Activated CD4-positive, alpha-beta T cell treated with anti-CD3 and anti-CD28 coated beads, Interleukin-2, amount 50 U/mL, for 16 hours (primary cell): ENCODE results near the gene CCSER2.
"Not testable (repeated sequence)": the region's sequence is repeated elsewhere in the genome, so short reads cannot be mapped to it uniquely, and the experiment has no call there.

Source experiments
- DNase-seq: peaks from one replicate; pipeline ENCODE4 v3.0.0-alpha.2; 2020

CCSER2 gene

DNA sequence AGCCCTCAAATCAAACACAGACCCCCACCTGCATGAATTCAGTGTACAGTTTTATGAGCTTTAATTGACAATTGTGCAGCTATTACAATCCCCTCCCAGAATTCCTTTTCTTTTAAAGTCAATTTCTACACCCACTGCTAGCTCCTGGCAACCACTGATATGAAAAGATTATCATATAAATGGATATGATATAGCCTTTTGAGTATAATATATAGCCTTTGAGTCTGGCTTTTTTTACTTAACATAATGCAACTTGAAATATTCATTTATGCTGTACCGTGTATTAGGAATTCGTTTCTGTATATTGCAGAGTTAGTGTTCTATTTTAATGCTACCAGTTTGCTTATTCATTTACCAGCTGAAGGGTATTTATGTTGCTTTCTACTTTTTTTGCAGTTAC is 127.7 kb downstream of the CCSER2 start:
- DNase-seq = no peak

DNA sequence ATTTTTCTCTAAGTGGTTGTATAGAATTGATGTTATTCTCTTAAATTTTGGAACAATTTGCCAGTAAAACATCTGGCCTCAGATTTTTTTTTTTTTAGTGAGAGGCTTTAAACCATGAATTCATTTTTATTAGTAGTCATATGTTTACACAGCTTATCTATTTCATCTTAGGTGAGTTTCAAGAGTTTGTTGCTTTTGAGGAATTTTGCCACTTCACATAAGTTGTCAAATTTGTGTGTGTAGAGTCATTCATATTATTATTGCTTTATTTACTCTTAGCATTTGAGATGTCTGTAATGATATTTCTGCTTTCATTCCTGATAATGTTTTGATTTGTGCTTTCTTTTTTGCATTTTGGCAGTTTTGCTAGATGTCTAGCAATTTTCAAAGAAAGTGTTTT is 132.1 kb downstream of the CCSER2 start:
- no peak for DNase-seq

DNA sequence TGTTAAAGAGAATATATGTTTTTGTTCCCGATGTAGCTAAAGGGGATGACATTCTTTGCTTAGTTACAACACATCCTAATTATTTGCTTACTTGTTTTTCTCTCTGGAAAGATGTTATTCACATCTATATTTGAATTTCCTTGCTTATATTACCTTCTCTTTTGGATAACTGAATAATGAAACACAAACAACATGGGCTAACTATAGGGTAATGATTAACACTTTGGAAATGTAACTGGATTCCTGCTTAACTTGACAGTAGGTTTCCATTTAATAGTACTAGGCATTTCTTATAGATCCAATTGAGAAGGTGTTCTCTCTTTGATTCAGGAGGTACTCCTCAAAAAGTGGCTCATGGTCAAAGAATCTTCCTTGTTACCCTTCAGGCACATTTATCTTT is 141.1 kb downstream of the CCSER2 start:
- DNase-seq = no peak

DNA sequence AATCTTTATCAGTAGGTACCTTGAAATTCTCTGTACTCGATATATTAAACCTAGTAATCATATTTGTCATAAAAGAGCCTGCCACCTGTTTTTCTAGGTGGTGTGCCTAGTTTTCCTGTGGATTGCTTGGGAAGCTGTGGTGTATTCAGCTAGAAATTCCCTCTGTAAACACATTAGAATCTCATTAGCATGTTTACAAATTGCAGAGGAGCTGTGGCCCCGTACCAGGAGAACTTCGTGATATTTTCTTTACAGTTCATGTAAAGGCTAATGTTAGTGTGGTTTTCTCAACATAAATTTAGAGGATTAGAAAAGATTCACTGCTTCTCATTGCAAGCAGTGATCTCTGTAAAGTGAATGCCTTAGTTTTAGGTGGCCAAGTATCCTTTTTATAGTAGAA is 144.7 kb downstream of the CCSER2 start:
- no peak for DNase-seq

DNA sequence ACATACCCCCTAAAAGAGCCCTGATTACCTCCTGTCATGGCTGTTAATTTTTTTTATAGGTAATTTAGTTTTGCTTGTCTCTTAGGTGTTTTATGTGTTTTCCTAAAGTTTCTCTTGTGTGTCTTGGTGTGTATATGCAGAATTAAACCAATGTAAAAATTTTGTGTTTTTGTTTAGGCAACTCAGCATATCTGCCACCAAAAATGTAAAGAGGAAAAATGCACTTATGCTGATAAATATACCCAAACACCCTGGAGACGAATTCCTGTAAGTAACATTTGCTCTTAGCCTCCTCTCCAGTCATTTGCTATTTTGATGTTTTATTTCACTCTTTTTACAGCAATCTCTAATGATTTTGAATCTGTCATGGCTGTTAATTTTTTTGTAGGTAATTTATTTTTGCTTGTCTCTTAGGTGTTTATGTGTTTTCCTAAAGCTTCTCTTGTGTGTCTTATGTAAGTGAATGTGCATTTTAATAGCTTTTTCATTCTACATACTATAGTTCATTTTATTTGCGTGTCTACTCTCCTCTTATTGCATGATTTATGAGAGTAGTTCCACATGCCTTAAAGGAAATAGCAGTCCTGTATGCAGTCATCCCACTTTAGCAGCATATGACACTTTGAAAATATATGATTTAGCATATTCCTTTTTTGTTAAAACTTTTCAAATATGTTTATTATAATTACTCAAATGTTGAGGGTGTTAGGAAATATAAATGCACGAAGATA is 149.2 kb downstream of the CCSER2 start:
- no peak for DNase-seq

DNA sequence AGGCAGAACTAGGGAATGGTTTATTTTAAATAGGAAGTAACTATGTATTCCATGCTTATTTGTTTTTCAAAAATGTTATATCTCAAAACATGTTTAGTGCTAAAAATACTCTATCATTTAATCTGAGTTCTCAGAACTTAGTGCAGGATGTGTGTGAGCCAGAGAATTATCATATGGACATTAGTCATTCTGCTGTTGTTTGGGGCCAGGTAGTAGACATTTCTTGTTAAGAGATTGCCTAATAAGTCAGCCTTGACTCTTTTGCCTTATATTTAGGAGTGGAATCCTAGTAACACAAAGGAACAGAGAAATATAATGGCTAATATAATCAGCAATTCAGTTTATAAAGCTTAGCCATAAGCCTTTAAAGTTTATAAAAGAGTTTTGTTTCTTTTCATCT is 149.8 kb downstream of the CCSER2 start:
- no peak for DNase-seq

DNA sequence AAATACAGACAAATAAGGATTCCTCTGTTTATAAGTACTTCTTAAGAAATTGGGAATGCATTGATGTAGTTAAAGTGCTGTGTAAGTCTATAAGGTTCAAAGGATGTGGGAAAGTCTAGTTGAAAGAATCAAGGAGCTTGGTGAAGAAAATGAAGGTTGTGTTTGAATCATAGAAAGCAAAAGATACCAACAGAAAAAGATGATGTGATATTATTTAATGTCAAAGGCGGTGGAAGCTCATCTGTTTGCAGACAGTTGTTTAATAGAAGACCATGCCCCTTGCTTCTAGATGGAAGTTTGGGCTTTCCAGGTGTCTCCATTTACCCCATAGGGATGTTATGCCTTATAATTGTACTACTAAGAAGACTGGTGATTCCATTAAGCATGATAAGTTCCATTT is 150.3 kb downstream of the CCSER2 start:
- no peak for DNase-seq

DNA sequence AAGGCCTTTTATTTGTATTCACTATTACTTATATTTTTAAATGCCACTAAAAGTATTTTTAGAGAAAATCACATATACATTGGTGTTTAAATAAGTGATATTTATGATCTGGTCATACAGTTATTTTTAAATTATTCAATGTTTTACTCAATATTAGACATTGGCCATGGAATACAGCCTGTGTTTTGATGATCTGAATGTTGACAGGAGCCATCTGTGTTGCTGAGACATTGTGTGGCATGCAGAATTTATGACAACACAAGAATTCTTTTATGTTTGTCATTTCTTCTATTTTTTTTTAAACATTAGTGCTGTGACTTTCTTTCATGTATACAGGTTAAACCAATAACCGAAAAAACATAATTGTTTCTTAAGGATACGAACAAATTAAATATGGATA is 156.2 kb downstream of the CCSER2 start:
- DNase-seq = no peak

DNA sequence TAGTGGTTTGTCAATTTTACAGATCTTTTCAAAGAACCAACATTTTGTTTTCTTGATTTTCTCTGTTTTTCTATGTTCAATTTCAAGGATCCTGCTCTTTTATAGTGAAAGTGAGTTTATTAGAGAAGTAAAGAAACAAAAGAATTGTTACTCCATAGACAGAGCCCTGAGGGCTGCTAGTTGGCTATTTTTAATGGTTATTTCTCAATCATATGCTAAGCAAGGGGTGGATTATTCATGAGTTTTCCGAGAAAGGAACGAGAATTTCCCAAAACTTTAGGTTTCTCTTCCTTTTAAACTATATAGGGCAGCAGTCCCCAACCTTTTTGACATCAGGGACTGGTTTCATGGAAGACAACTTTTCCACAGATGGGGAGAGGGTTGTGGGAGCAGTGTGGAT is 165.0 kb downstream of the CCSER2 start:
- DNase-seq = no peak

DNA sequence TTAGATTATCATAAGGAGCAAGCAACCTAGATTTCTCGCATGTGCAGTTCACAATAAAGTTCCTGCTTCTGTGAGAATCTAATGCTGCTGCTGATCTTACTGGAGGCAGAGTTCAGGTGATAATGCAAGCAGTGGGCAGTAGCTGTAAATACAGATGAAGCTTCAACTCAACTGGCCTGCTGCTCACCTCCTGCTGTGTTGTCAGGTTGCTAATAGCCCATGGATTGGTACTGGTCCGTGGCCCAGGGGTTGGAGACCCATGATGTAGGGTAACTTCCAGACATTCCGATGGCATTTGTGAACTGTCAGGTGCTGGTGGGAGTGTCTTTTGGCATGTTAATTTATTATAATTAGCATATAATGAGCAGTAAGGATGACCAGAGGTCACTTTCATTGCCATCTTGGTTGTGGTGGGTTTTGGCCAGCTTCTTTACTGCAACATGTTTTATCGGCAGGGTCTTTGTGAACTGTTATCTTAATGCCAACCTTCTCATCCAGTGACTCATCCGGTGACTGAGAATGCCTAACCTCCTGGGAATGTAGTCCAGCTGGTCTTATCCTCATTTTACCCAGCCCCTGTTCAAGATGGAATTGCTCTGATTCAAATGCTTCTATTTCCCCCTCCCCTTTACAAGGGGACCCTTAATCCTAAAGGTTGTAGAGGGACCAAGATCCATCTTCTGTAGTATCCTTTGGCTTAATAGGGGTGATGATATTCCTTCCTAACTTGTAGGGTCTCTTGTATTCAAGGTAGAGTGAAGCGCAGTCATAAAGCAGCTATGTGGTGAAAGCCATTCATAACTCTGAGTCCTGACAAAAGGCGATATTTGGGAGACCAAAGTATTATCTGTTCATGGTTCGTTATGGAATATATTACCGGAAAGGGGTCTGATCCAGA is 165.8 kb downstream of the CCSER2 start:
- DNase-seq = no peak

DNA sequence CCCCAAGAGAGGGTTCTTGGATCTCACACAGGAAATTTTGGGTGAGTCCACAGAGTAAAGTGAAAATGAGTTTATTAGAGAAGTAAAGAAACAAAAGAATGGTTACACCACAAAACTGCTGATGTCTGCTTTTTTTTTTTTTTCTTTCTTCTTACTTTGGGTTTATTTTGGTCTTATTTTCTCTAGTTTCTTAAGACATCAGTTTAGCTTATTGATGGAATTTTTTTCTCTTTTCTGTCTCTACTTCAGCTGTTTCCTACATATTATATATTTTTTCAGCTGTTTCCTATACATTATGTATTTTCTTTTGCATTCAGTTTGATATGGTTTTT is 166.4 kb downstream of the CCSER2 start:
- no peak for DNase-seq

DNA sequence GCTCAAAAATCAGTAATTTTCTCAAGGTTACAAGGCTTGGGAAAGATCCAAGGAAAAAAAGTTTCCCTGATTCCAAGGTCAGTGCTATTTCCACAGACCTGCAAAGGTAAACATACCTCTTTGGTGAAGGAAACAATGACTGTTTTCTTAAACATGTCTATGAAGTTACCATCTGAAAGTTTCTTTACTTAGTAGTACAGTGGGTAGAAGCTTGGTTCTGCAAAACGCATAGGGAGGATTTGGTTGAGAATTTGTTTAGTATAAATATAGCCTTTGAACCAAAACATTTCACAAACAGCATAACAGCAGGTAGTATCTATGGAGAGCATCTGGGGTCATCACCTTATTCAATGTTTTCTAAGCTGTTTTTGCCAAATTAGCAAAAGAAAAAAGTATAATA is 169.6 kb downstream of the CCSER2 start:
- no peak for DNase-seq

DNA sequence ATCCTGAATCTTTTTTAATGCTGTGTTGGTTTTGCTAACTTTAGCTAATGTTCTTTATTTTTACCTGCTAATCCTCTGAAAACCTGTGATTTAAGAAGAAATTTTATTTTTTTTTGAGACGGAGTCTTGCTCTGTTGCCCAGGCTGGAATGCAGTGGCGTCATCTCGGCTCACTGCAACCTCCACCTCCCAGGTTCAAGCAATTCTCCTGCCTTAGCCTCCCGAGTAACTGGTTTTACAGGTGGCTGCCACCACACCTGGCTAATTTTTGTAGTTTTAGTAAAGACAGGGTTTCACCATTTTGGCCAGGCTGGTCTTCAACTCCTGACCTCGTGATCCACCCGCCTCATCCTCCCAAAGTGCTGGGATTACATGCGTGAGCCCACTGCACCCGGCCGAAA is 170.7 kb downstream of the CCSER2 start:
- DNase-seq = not testable (repeated sequence)

DNA sequence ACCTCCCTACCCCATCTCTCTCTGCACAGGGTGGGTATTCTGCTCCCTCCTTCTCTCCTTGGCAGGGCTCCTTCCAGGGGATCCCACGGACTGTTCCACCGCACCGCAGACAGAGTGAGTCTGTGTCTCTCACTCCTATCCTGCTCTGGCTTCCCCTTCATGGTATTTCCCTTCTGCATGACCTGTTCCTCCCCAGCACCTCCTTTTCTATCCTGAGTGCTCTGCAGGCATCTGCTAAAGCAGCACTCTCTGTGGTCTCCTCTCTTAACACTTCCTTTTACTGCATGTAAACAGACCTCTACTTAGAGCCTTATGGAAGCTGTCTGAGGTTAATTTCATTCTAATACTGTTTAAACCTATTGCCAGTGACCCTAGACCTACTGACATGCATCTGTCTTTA is 171.5 kb downstream of the CCSER2 start:
- no peak for DNase-seq

DNA sequence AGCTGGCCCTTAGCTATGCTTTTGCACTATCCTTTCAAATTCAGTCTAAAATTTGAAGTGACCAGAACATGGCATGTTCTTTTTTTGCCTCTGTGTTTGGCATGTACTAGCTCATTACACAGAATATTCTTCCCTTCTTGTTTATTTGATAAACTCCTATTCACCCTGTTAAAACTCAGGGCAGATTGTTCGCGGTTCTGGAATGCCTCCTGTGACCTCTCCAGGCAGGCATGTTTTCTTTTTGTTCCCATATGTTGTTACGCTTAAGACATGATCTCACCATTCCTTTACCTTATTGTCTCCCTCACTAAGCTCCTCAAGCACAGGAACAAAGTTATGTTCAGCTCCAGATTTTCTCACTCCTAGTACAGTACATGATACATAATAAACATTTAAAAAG is 181.7 kb downstream of the CCSER2 start:
- no peak for DNase-seq

DNA sequence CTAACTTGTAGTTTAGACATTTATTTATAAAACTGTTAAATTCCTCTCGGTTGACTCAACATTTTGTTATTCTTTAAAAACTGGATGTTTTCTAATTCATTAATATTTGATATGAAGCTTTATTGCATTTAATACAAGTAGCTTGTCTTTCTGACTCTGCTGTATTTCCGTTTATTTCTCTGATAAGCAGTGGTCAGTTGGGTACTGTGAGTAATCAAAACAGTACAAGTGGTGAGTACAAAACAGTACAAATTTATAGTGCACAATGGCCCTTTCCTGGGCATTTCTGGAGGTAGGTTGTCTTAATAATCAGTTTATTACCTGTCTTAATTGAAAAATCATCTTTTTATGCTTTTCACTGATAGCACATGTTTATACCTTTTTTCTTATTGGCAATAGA is 182.7 kb downstream of the CCSER2 start:
- no peak for DNase-seq

DNA sequence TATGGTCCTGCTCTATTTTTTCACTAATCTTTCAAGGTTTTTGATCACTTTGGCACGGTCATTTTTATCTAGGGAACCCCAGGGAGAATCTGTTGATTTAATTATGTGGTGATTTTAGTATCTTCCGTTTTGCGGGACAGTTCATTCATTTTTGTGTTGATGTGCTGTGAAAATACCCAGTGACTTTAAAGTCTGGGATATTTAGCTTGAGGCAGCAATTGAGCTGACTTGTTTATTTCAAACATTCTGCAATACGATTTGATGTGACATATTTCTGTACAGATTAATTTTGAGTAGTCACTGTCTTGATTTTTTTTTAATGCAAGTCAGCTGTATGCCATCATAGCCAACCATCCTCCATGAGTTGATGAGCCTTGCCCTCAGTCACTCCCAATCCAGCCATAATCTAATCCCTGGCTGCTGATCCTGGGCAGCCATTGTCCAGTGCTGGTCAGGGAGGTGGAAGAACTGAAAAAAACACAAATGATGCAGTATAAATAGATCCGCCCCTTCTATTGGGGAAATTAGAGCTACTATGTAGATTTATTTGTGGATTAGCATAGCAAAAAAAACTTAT is 183.4 kb downstream of the CCSER2 start:
- DNase-seq = no peak

DNA sequence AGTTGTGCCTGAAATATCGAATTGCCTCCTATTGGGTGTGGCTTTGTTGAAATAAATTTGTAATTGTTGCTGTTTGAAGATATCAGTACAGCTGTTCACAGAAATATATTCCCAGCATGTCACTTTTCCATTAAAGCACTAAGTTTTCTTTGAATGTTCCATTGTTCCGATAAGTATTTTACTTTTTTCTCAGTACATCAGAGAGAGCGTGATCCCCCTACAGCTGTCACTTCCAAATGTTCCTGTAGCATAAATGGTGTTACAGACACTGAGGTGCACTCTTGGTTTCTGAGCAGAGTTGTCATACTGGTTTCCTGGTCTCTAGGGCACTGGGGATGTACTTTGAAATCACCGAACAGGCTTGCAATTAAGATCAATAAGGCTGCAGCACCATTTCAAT is 189.2 kb downstream of the CCSER2 start:
- no peak for DNase-seq

DNA sequence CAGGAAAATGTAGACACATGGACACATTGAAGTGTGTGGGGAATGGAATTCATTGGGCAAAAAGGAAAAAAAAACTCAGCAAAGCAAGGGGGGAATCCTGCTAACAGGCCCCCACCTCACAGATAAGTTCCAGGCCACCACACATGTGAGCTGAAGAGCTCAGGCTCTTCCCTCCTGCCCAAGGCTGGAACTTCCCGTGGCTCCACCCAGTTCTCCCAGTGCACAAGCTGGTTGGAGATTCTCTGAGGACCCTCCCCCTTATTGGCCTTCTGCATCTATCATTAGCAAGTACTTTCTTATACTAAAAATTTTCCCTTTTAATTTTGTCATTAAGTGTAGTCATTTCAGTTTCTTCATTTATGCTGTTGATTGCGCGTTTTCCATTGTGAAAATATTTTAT is 190.8 kb downstream of the CCSER2 start:
- DNase-seq = no peak

DNA sequence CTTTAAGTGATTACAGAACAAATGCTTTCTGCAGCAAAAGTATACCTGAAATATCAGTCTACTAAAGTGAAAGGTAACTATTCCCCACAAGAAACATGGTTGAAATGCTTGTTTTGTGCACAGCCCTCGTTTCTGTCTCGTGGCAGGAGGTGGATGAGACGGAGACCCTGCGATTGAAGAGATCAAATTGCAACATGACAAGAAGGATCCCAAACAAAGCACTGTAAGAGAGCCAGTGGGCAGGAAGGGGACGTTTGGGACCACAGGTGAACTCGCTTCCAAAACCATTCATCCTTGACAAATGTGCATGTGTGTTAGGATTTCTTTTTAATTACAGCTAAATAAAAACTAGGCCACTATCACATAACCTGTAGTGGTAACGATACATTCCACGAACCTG is 192.6 kb downstream of the CCSER2 start:
- DNase-seq = no peak

DNA sequence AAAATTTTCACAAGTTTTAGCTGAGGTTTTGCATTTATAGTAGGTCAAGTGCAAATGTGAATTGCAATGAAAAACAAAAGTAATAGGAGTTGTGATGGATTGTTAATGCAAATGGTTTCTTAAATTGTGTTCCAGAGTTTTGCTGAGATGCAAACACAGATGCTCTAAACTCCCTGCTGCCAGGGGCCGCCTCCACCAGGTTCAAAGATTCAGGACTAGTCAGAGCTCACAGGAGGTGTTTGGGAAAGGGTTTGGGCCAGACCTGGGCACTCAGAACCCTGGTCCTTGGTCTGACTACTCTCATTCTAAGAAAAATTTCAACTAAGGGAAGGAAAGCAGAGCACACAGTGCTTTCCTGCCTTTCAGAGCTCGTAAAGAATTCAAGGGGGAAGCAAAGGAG is 193.1 kb downstream of the CCSER2 start:
- DNase-seq = no peak

DNA sequence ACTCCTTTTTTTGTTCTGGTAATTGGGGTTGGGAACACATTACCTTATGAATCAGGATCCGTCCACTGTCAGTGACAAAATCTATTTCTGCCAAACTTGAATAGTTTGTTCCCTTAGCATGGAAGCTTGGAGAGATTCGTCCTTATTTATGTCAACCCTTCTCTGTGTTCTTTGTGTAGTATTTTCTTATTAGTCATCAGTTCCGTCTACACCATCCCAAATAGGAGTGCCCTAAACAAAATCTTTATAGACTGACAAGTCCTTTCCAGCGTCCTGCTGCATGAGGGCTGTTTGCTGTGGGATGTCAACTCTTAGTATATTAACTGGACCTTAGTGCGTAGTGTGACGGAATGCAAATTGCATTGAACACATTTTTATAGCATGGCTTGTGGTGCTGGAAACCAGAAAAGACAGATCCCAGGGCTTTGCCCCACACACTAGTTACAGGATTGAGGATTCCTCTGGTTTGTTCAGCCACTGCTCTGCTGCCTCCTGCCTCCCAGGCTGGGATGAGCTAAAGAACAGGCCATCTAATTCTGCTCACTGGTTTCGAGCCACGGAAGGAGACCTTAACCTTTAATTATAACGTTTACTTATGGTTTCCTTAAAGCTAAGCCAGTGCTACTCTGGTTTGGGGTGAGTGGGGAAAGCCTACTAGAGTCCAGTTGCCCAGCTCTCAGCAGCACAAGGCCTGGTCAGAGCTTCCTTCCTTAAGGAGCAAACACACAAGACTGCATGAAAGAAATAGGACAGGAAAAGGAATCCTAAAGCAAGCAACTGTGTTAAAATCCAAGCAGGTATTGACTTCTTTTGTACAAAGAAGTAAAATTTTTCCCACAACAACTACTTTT is 194.4 kb downstream of the CCSER2 start:
- DNase-seq = no peak

DNA sequence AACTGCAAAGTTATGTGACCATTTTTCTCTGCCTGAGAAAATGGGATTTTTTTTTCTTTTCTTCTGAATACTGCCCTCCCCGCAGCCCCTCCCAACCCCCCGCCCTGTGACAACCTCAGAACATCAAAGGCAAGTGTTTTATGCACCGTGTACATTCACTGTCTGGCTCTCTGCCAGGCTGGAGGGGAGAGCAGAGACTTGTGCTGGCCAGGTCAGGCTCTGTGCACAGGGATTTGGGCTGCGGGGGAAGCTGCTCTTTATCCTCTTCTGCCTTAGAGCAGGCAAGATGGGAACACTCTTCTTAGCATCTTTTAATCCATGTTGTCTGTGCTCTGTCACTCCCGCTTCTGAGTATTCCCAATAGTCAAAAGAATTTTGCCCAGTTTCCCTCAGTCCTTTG is 195.1 kb downstream of the CCSER2 start:
- no peak for DNase-seq
